ENCODE data around the gene CPLANE2. TPM values are rescaled to one million over a fixed set of nuclear protein-coding genes. Genes with fewer than 3 reads are reported as not detected.
A peak's percentile ranks its signal among the peaks of the same experiment; 100 is the strongest.

The CPLANE2 gene
- total RNA-seq, 1 donor from 2014 or later, result 9.1 TPM

DNA sequence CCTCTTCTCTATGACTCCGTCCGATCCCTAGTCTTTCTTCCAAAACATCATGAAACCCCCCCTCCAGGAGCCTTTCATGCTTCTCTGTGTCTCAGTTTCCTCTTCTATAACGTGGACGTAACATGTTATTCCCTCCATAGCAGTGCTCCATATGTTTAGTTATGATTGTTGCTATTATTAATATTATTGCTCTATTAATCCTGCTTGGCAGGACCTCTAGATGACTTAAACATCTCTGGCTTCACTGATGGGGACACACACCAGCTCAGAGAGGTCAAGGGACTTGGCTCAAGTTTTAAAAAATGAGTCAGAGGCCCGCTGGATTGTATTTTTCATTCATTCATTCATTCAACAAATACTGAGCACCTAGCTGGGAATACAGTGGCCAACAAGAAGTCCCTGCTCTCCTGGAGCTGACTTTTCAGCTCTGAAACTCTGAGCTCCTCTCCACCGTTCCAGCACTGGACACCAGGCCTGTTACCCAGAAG lies 404 bp upstream of the CPLANE2 start:
- no peaks in the 10 kb centered on the region for H3K27me3 ChIP-seq (ENCODE audit: low read depth)
- peak overlapping the region; percentile 77 for H3K4me3 ChIP-seq
- H3K36me3 ChIP-seq, result no peaks in the 10 kb centered on the region
- H3K27ac ChIP-seq, result peak overlapping the region; percentile 92
- H3K9me3 ChIP-seq, result no peaks in the 10 kb centered on the region
- intact Hi-C loops (cut with DNase I), result no loop called here
- H3K4me1 ChIP-seq, result peaks cover 21% of the 10 kb centered on the region
- ATAC-seq (no peak), DNase-seq (no peak)
- TF ChIP-seq, protein P1, sequence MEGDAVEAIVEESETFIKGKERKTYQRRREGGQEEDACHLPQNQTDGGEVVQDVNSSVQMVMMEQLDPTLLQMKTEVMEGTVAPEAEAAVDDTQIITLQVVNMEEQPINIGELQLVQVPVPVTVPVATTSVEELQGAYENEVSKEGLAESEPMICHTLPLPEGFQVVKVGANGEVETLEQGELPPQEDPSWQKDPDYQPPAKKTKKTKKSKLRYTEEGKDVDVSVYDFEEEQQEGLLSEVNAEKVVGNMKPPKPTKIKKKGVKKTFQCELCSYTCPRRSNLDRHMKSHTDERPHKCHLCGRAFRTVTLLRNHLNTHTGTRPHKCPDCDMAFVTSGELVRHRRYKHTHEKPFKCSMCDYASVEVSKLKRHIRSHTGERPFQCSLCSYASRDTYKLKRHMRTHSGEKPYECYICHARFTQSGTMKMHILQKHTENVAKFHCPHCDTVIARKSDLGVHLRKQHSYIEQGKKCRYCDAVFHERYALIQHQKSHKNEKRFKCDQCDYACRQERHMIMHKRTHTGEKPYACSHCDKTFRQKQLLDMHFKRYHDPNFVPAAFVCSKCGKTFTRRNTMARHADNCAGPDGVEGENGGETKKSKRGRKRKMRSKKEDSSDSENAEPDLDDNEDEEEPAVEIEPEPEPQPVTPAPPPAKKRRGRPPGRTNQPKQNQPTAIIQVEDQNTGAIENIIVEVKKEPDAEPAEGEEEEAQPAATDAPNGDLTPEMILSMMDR (IDR thresholded peaks at IDR 0.05), result no peak

DNA sequence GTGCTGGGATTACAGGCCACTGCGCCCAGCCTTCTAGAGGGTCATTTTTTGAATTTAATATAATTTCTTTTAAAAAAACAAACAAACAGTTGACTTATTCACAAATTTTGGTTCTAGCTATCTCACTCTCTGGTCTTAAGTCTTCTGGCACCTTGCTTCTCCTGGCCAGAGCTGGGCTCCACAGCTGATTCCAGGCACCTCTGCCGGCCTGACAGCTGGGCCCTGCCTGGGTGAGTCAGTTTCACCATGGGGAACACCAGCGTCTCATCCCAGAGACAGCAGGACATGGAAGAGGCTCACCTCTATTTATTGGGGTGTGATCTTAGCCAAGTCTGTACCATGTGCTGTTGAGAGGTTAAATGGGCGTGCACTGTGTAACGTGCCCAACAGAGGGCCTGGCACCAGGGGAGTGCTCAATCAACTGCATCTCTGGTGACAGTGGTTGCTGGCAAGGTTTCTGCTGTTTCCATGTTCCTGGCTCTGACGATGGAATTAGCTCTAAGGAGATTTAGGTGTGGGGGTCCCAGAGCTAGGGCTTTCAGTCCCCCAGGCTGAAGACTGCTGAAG lies 956 bp downstream of the CPLANE2 start:
- no peak for DNase-seq
- intact Hi-C loops (cut with DNase I), result no loop called here

DNA sequence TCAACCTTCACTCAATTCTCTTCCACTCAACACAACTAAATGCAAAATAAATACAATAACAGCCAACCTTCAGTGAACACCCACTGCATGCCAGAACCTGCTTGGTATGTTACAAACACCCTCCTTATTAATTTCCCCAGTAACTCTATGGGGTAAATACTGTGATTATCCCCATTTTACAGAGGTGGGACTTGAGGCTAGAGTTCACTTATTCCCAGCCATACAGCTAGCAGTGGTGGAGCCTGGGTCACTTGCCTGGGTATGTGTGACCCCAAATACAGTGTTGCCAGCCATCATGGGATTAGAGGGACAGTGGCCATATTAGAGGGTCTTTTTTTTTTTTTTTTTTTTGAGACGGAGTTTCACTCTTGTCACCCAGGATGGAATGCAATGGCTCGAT lies 1.6 kb downstream of the CPLANE2 start:
- Histone ChIP-seq H3K4me1 (peaks cover 21% of the 10 kb centered on the region), H3K27ac (no peak overlapping the region), H3K27me3 (ENCODE audit: low read depth) (no peaks in the 10 kb centered on the region), H3K4me3 (no peak overlapping the region), H3K9me3 (no peaks in the 10 kb centered on the region), H3K36me3 (no peaks in the 10 kb centered on the region)
- DNase-seq, result peak; percentile 6
- intact Hi-C loops (cut with DNase I), result no loop called here
- TF ChIP-seq, protein P1 (IDR thresholded peaks at IDR 0.05), result no peak
- no peak for ATAC-seq

More for the DNA sequence above, 956 bp downstream of the CPLANE2 start:
- no peaks in the 10 kb centered on the region for H3K27me3 ChIP-seq (ENCODE audit: low read depth)
- TF ChIP-seq, protein P1 (IDR thresholded peaks at IDR 0.05), result peak; percentile 35
- H3K4me3 ChIP-seq, result peak overlapping the region; percentile 77
- H3K4me1 ChIP-seq, result peaks cover 21% of the 10 kb centered on the region
- H3K9me3 ChIP-seq, result no peaks in the 10 kb centered on the region
- H3K36me3 ChIP-seq, result no peaks in the 10 kb centered on the region
- peak; percentile 79 to 82 for ATAC-seq
- H3K27ac ChIP-seq, result peak overlapping the region; percentile 92

DNA sequence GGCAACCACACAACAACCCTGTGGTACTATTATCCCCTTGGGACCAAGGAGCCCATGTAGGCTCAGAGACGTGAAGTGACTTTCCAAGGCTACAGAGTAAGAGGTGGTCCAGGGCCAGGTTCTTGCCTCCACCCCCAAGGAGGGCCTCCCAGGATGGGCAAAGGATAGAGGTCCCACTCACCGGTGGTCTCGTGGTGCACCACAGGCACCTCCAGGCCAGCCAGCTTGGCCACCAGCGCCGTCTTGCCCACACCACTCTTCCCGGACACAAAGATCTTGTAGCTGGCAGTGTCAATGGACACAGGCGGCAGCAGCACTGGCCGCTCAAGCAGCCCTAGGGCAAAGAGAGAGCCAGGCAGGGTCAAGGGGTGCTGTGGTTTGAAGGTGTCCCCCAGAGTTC lies 3.6 kb downstream of the CPLANE2 start:
- DNase-seq, result peak; percentile 38
- H3K27me3 ChIP-seq (ENCODE audit: low read depth), result no peaks in the 10 kb centered on the region
- no peaks in the 10 kb centered on the region for H3K9me3 ChIP-seq
- intact Hi-C loops (cut with DNase I), result no loop called here
- ATAC-seq, result no peak
- no peaks in the 10 kb centered on the region for H3K36me3 ChIP-seq
- H3K27ac ChIP-seq, result no peak overlapping the region
- H3K4me3 ChIP-seq, result no peak overlapping the region
- TF ChIP-seq, protein P1 (IDR thresholded peaks at IDR 0.05), result no peak
- H3K4me1 ChIP-seq, result peaks cover 21% of the 10 kb centered on the region

DNA sequence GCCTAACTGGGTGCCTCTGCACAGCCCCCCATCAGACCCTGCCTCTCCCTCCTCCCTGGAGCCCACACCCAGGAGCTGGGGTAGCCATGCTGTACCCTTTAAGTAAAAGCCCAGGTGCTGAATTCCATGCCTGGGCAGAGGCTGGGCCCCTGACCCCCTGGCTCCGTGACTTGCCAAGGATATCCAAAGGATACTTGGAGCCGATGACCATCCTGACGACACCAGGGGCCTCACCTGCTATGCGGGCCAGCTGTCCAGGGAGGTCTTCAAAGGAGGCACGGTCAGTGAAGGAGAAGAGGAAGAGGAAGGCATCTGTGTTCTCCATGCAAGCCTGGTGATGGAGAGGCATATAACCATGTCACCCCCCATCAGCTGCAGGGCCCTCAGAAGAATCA lies 4.7 kb downstream of the CPLANE2 start:
- DNase-seq, result no peak
- H3K36me3 ChIP-seq, result no peaks in the 10 kb centered on the region
- H3K4me1 ChIP-seq, result peaks cover 18% of the 10 kb centered on the region
- ATAC-seq, result no peak
- intact Hi-C loops (cut with DNase I), result no loop called here
- H3K4me3 ChIP-seq, result no peak overlapping the region
- H3K27me3 ChIP-seq (ENCODE audit: low read depth), result peaks cover 9% of the 10 kb centered on the region
- TF ChIP-seq, protein P1 (IDR thresholded peaks at IDR 0.05), result no peak
- H3K9me3 ChIP-seq, result no peaks in the 10 kb centered on the region
- no peak overlapping the region for H3K27ac ChIP-seq

Data from lower lobe of right lung (tissue), 2 donors.